Measurements from ENCODE around the gene PRPF19. TPM values are rescaled to one million over a fixed set of nuclear protein-coding genes. Genes with fewer than 3 reads are reported as not detected.

The PRPF19 gene
- total and polyA plus RNA-seq, 9 of the 15 experiments (the other 6 are each of a cell fraction or from before 2014, with no cell fraction given), result 9.4 to 212 (median 73.2) TPM

GRCh38 chr11:60889869-60890311 is 16.5 kb downstream of the PRPF19 start:
- FAIRE-seq (no peak), DNase-seq (ENCODE audit: extremely low read depth in 1 of 4, low spot score in 3 of 4) (no peak), ATAC-seq (no peak)
- H3K36me3 ChIP-seq (ENCODE audit: control insufficient read depth, insufficient read depth, low read length), result peaks cover 56% of the 10 kb centered on the region
- WGBS (ENCODE audit: insufficient coverage, low coverage, missing lambda C conversion rate), result 52% methylated on average over 6 of the region's 6 CpGs
- H3K27me3 ChIP-seq (ENCODE audit: control insufficient read depth in 2 of 2, insufficient read depth in 2 of 2, low read length in 2 of 2), result no peaks in the 10 kb centered on the region
- BruUV-seq (replicated peaks), result no TSS peak
- H3K79me2 ChIP-seq (ENCODE audit: control insufficient read depth, insufficient read depth, low read length), result no peaks in the 10 kb centered on the region
- no peak overlapping the region for H2AFZ ChIP-seq (ENCODE audit: low read depth, low read length)
- intact Hi-C loops (cut with micrococcal nuclease), result no loop called here
- in situ Hi-C loops (cut with MboI), result loop anchor here (5.0 kb wide), 1 partner anchor 53 kb away; no protein-coding TSS in a partner anchor
- H3K4me1 ChIP-seq (replicated peaks in 1 of 2; ENCODE audit: control insufficient read depth in 2 of 2, insufficient read depth in 2 of 2, low read length in 2 of 2), result peaks cover 7 to 32% of the 10 kb centered on the region in 2 experiments
- H4K20me1 ChIP-seq (replicated peaks; ENCODE audit: control insufficient read depth, insufficient read depth, low read length), result peaks cover 23% of the 10 kb centered on the region
- ChIA-PET CTCF (ENCODE audit: low intra/inter-chr PET ratio) (interaction anchor here (2.3 kb wide), 1 partner anchor 59 kb away, joined by 12 read pairs; no protein-coding TSS in a partner anchor), POLR2A (interaction anchor here (1.5 to 1.8 kb wide), 3 partner anchors 15 to 34 kb away, joined by 3 to 9 read pairs (median 6); partner anchors contain the start of genes PRPF19 and PTGDR2)
- H3K4me3 ChIP-seq, result no peak overlapping the region
- no peak overlapping the region for H3K27ac ChIP-seq (ENCODE audit: extremely low read depth, low read depth, low read length)
- no peaks in the 10 kb centered on the region for H3K9me1 ChIP-seq (ENCODE audit: control insufficient read depth, insufficient read depth, low read length)
- H3K9ac ChIP-seq (ENCODE audit: insufficient read depth in 1 of 2, low read depth in 2 of 2, low read length in 2 of 2), result peak overlapping the region in 1 of 2 experiments; percentile 63; a peak in 1 of 4 replicates
- no peak overlapping the region for H3K4me2 ChIP-seq (ENCODE audit: insufficient read depth, low read length)
- no peaks in the 10 kb centered on the region for H3K9me3 ChIP-seq (replicated peaks; ENCODE audit: control insufficient read depth, insufficient read depth, low read depth, low read length)
- TF ChIP-seq ELF4 (CRISPR knock-in tag; IDR thresholded peaks at IDR 0.05) (no peak), POLR2A (conservative IDR thresholded peaks at IDR 0.05) (peak; percentile 56; the same call in 1 of the 2 replicates), CBFA2T2 (conservative IDR thresholded peaks at IDR 0.05) (peak; percentile 63), BHLHE40 (IDR thresholded peaks at IDR 0.05; ENCODE audit: low read length) (peak; percentile 71; the same call in 1 of the 2 replicates), PKNOX1 (IDR thresholded peaks at IDR 0.05) (peak; percentile 70), RAD51 (IDR thresholded peaks at IDR 0.05; ENCODE audit: borderline replicate concordance, low read depth) (peak; percentile 91), TFE3 (CRISPR knock-in tag; IDR thresholded peaks at IDR 0.05) (peak; percentile 97), CHCHD3 (CRISPR knock-in tag; IDR thresholded peaks at IDR 0.05) (no peak), PTRF (tag; IDR thresholded peaks at IDR 0.05) (no peak), ELK1 (CRISPR knock-in tag; IDR thresholded peaks at IDR 0.05) (no peak), CAMTA2 (CRISPR knock-in tag; conservative IDR thresholded peaks at IDR 0.05) (no peak), MAFK (IDR thresholded peaks at IDR 0.05; ENCODE audit: low read length) (no peak), HCFC1 (IDR thresholded peaks at IDR 0.05; ENCODE audit: low read depth, low read length) (no peak), MEIS2 (IDR thresholded peaks at IDR 0.05; ENCODE audit: partially characterized antibody) (no peak), TOE1 (IDR thresholded peaks at IDR 0.05; ENCODE audit: borderline replicate concordance) (peak; percentile 94), TOE1 (CRISPR knock-in tag; IDR thresholded peaks at IDR 0.05; ENCODE audit: borderline replicate concordance, low read depth) (no peak), SUPT5H (IDR thresholded peaks at IDR 0.05) (peak; percentile 62), ILF3 (IDR thresholded peaks at IDR 0.05; ENCODE audit: borderline replicate concordance) (no peak), FUS (optimal IDR thresholded peaks at IDR 0.05; ENCODE audit: low read depth, low read length) (no peak), THRAP3 (IDR thresholded peaks at IDR 0.05; ENCODE audit: borderline replicate concordance) (no peak), SIX5 (IDR thresholded peaks at IDR 0.05; ENCODE audit: borderline replicate concordance in 1 of 2, insufficient read depth in 1 of 2, low read depth in 1 of 2, low read length in 2 of 2) (no peak)
